GM21367 (cell line): ENCODE measurements around the gene PHC1.

Experiments
- ATAC-seq: cut with Tn5 transposase; IDR thresholded peaks from one replicate; pipeline ENCODE4 v1.9.1; 2021; ENCODE audit not compliant: unreplicated experiment

Gene PHC1

DNA sequence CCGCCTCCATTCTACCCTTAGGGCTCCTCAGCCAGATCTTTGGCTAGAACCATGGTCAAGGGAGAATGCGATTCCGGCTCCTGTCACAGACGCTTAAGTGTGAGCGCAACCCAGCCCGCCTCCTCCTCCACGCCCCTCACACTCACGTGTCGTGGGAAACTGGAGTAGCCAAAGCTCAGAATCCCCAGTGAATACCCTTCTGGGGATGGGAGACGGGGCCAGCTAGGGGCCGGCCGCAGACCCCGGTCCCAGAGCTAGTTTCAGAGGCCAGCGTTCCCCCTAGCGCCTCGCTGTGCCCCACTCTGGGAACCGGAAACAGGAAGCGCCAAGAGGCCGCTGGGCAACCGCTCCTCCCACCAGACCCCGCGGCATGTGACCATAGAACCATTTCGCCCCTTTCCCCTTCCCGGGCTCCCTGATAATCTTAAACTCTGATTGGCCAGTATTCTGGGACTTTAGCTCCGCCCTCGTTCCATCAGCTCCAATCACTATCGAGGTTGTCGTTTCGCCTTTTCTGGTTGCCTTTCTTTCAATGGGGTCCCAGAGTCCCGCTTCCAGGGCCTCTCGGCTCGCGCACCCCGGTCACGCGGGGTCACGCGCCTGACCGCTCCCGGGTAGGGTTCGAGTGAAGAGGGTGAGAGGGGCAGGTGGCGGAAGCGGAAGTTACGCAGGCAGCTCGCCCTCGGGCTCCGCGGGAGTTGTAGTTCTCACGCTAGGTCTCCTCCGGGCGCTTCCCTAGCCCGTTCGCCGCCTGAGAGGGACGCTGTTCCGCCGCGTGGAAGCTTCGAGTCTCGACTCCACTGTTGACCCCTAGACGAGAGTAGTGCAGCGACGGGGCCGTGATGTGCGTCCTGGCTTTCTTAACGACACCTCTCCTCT, 35.3 kb downstream of the PHC1 start, which contains the start of gene M6PR:
TSS of gene M6PR (minus strand) at position 304 of the 879 bp plus-strand sequence. CDS start 3,241 bp downstream, outside the sequence.
- peak; percentile 80 for ATAC-seq

- peak; percentile 14 for ATAC-seq
Observed at GRCh38 chr12:8950221-8950527, 35.9 kb downstream of the PHC1 start.

DNA sequence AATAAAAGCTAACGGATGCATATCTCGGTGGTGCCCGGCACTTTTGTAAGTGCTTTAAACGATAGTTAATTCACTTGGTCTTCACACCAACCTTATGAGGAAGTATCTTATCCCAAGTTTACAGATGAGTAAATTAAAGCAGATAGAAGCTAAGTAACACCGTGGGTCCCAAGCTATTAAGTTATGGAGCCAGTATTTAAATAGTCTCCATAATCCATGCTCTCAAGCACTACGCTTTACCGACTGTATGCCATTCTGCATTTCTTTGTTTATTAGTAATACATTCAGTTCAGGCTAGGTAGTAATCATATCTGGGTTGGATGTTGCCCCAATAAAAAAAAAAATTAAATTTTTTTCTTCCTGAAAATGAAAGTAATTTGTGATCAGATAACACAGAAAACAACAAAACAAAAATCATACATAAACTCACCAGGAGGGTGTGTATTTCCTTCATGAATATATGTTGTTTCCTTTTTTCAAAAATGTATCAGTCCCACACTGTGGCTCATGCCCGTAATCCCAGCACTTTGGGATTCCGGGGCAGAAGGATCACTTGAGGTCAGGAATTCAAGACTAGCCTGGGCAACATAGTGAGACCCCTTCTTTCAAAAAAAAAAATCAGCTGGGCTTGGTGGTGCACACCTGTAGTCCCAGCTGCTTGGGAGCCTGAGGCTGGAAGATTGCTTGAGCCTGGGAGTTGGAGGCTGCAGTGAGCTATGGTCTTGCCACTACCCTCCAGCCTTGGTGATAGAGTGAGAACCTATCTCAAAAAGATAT, 36.6 kb downstream of the PHC1 start:
- ATAC-seq = no peak

DNA sequence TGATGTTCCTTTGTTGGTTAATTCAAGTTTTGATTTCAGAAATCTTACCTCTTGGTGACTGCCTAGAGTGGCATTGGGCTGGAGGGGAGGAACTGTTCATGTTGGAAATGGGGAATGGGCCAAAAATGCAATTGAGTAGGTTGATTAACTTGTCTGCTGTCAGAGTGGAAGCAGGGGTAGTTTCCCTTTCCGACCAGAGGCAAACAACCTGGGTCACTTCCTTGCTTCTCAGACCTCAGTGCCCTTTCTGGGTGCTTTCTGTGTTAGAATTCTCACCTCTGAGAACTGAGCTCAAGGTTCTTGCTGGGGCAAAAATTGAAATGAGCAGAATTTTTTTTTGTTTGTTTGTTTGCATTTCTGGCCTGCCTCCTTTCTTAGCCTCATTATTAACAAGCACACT, 37.4 kb downstream of the PHC1 start:
- ATAC-seq = no peak

- ATAC-seq = no peak
Observed at GRCh38 chr12:8953773-8954402, 39.6 kb downstream of the PHC1 start.

GRCh38 chr12:8956073-8956472, 41.8 kb downstream of the PHC1 start:
- no peak for ATAC-seq

- no peak for ATAC-seq
Observed at GRCh38 chr12:8956772-8957171, 42.5 kb downstream of the PHC1 start.

- ATAC-seq = no peak
Observed at GRCh38 chr12:8957561-8957960, 43.3 kb downstream of the PHC1 start.

- ATAC-seq = no peak
Observed at GRCh38 chr12:8958066-8958465, 43.8 kb downstream of the PHC1 start.

GRCh38 chr12:8960176-8960575, 45.9 kb downstream of the PHC1 start:
- no peak for ATAC-seq

DNA sequence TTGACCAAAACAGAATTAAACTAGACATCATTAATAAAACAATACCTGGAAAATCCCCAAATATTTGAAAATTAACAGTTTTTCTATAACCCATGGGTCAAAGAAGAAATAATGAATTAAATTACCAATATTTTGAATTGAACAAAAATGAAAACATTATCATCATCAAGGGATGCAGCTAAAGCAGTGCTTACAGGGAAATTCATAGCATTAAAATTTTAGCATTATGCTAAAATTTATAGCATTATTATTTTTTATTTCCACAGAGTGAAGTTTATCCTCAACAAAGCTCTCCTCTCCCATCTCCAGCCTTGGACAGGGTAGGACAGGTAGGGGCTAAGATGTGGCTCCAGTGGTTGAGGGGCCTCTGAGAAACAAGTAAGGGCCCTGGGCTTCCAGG, 54.5 kb downstream of the PHC1 start:
- no peak for ATAC-seq

GRCh38 chr12:8969861-8970411, 55.6 kb downstream of the PHC1 start:
- ATAC-seq = no peak

DNA sequence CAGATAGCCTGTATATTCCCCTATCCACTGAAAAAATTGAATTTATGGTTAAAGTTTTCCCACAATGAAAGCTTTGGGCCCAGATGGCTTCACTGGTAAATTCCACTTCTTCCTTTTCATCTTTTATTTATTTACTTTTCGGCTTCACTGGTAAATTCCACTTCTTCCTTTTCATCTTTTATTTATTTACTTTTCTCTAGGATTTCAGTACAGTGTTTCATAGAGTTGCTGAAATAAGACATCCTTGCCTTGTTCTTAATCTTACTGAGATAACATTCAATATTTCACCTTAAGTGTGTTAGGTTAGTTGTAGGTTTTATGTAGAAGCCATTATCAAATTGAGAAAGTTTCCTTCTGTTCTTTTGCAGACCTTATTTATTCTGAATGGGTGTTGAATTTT, 56.1 kb downstream of the PHC1 start:
- ATAC-seq = no peak

- ATAC-seq = no peak
Observed at GRCh38 chr12:8980137-8980536, 65.8 kb downstream of the PHC1 start.

GRCh38 chr12:8985213-8985754, 71.0 kb downstream of the PHC1 start:
- no peak for ATAC-seq

GRCh38 chr12:8987163-8987562, 72.9 kb downstream of the PHC1 start:
- ATAC-seq = no peak

DNA sequence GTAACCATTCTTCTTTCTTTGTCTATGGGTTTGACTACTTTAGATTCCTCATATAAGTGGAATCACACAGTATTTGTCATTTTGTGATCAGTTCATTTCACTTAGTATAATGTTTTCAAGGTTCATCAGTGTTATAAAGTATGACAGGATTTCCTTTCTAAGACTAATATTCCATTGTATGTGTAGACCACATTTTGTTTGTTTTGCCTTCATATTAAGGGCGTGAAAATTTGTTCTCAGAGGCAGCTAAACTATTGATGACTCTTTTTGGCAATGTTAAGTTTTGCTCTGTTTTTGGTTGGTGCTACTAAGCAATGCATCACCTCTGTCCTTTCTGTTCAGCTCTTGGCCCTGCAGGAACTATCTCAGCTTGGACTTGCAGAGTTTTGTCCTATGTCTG, 73.4 kb downstream of the PHC1 start:
- ATAC-seq = no peak

- ATAC-seq = no peak
Observed at GRCh38 chr12:8989413-8989812, 75.1 kb downstream of the PHC1 start, which contains the start of gene KLRG1. Gene KLRG1 (plus strand): TSS chr12:8989546. CDS start chr12:8989636, 90 bp downstream.
